Esophagus muscularis mucosa (tissue), 4 donors: ENCODE data around the gene SUPT6H. TPM values are rescaled to one million over a fixed set of nuclear protein-coding genes. Genes with fewer than 3 reads are reported as not detected.
"Not testable (repeated sequence)": the region's sequence is repeated elsewhere in the genome, so short reads cannot be mapped to it uniquely, and the experiment has no call there.

Source experiments
- DNase-seq: peaks from one replicate; pipeline ENCODE4 v3.0.0-alpha.2; 2017; ENCODE audit errors: extremely low spot score
- H3K27ac ChIP-seq, 4 donors: fragments of 200-600 bp; sonication (generic); replicated peaks in 1 of 4; 1 replicate in 3 of 4; 2 replicates in 1 of 4; pipeline ENCODE4 v1.5.1; 2016 to 2019; ENCODE audit warnings: mild to moderate bottlenecking in 1 of 4
- H3K27me3 ChIP-seq, 4 donors: fragments of 200-600 bp; sonication (generic); one replicate each; pipeline versions ENCODE4 v1.5.1 to v1.6.0; 2016 to 2019
- H3K36me3 ChIP-seq, 4 donors: fragments of 200-600 bp; sonication (generic); one replicate each; pipeline ENCODE4 v1.5.1; 2016 to 2019
- H3K4me1 ChIP-seq, 4 donors: fragments of 200-600 bp; sonication (generic); one replicate each; pipeline ENCODE4 v1.5.1; 2016 to 2019
- H3K4me3 ChIP-seq, 4 donors: fragments of 200-600 bp; sonication (generic); 1 replicate in 2 of 4; 2 replicates in 2 of 4; pipeline ENCODE4 v1.5.1; 2016 to 2019; ENCODE audit warnings: mild to moderate bottlenecking in 4 of 4, moderate library complexity in 1 of 4
- H3K9me3 ChIP-seq, 4 donors: fragments of 200-600 bp; sonication (generic); 1 replicate in 3 of 4; 2 replicates in 1 of 4; pipeline ENCODE4 v1.5.1; 2016 to 2019
- EP300 ChIP-seq: sonication (generic); formaldehyde crosslinking; IDR thresholded peaks from one replicate; pipeline ENCODE4 v1.6.1; 2017; ENCODE audit warnings: antibody characterized with exemption
- POLR2A ChIP-seq: fragments of 450-650 bp; IDR thresholded peaks from one replicate; pipeline ENCODE4 v1.6.1; 2017; ENCODE audit warnings: antibody characterized with exemption, moderate library complexity, mild to moderate bottlenecking, low read depth
- POLR2AphosphoS5 ChIP-seq, 2 donors: sonication (generic); formaldehyde crosslinking; IDR thresholded peaks; one replicate each; pipeline ENCODE4 v1.6.1; 2017; ENCODE audit warnings: antibody characterized with exemption in 2 of 2
- WGBS: methylation state at CpG from one replicate; pipeline ENCODE4 v1.1.5; 2018; 5-methylcytosine and 5-hydroxymethylcytosine counted together
- intact Hi-C: fragments of 100-400 bp; cut with DNase I; formaldehyde crosslinking; loops from one replicate; pipeline ENCODE4 v1.15.1; 2023
- total RNA-seq, 4 donors: library from RNA; depleted of rRNA; stranded (reverse); fragments of >200 nt; gene quantifications; one replicate each; pipeline versions ENCODE4 v1.1.0 to v1.2.1, GENCODE V29; 2016
- TF ChIP-seq, protein P1 (sequence below), 3 experiments: fragments of 200-600 bp in 2 of 3; fragments of 450-650 bp in 1 of 3; sonication (generic) in 2 of 3; IDR thresholded peaks; one replicate each; pipeline ENCODE4 v1.5.1; 2017 to 2019; ENCODE audit warnings: antibody characterized with exemption in 3 of 3, mild to moderate bottlenecking in 2 of 3, moderate library complexity in 1 of 3

Gene SUPT6H
- total RNA-seq, 4 donors from 2014 or later = 57.3 to 84.4 (median 71.1) TPM

DNA sequence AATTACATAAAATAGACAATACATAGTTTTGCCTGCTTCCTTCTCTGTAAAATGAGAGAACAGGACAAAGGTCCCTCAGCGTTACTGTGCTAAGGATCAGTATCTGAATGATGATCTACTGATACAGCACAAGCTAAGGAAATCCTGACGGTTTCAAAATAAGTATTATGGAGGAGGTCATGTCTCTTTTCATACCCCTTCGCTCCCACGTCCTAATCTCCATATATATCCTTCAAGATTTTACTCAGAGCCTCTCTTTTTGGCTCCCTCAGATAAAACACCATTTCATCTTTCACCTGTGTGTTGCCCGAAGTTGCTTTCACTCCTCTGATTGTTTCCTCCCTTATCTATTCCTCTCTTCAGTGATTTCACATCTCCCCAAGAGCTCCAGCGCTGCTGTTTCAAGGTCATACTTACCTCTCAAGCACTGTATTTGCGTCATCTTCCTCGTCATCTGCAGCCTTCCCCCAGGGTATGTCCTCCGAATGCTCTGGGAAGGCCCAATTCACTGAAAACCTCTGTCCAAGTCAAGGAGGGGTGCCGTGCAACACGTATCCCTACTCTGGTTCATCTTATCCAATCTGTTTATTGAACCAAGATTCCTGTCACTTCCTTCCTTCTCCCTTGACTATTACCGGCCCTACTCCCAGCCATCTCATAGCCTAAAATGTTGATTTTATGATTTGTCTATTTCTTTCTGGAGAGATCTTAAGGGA lies 15.8 kb upstream of the SUPT6H start:
- peaks cover 15 to 53% (median 36%) of the 10 kb centered on the region in 4 donors for H3K36me3 ChIP-seq
- peak overlapping the region; percentile 88 to 97 (median 95) for H3K27ac ChIP-seq
- intact Hi-C loops = loop anchor here (5.0 kb wide), 1 partner anchor 266 kb away; no protein-coding TSS in a partner anchor
- H3K27me3 ChIP-seq = no peaks in the 10 kb centered on the region
- H3K4me1 ChIP-seq = peaks cover 28 to 47% (median 42%) of the 10 kb centered on the region in 4 donors
- no peak for DNase-seq
- TF ChIP-seq POLR2AphosphoS5 (IDR thresholded peaks at IDR 0.05) (peak in 1 of 2 donors; percentile 5), EP300 (no peak)
- no peaks in the 10 kb centered on the region for H3K9me3 ChIP-seq
- WGBS = 64% methylated on average over 12 of the region's 12 CpGs
- H3K4me3 ChIP-seq = peak overlapping the region; percentile 16 to 100 (median 92)

DNA sequence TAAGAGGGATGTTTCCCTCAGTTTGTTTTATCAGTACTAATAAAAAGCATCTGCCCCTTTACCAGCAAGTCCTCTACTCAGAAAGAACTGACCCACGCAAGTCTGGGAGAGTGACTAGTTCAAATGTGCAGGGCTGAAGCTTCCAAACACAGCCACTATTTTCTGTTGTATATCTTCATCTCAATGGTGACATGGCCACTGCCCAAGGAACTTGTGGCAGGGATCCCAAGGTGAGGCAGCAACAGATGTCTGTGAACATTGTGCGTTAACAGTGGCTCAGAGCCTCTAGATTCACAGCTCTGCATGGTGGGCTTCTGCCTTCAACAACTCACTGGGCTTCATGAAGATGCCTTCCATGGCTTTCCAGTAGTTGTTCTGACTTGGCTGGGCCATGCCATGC lies 13.3 kb upstream of the SUPT6H start:
- H3K9me3 ChIP-seq = no peaks in the 10 kb centered on the region
- DNase-seq = no peak
- H3K27me3 ChIP-seq = no peaks in the 10 kb centered on the region
- intact Hi-C loops = loop anchor here (5.0 kb wide), 1 partner anchor 264 kb away; no protein-coding TSS in a partner anchor
- no peak for TF ChIP-seq POLR2A
- no peak for TF ChIP-seq EP300
- TF ChIP-seq POLR2AphosphoS5 (IDR thresholded peaks at IDR 0.05) = no peak
- H3K4me3 ChIP-seq = no peak overlapping the region
- H3K36me3 ChIP-seq = peaks cover 8 to 54% (median 38%) of the 10 kb centered on the region in 4 donors
- H3K4me1 ChIP-seq = peaks cover 24 to 30% (median 28%) of the 10 kb centered on the region in 4 donors
- 71% methylated on average over 1 of the region's 2 CpGs for WGBS
- no peak overlapping the region for H3K27ac ChIP-seq

DNA sequence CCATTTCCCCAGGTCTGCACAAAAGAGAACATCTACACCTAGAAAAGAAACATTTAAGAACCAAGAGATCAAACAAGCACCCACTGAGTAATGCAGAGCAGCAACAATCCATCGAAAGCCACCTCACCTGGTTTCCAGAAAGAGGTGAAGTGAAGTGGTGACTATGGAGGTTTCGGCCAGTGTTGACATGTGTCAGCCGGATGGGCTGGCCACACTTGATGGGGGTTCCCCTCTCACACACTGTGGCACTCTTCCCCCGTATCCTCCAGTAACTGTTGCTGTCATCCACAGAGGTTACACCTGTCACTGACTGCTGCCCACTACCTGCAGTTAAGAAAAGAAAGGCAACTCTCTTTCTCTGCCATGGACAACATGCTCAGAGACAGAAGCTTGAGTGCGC lies 6.8 kb upstream of the SUPT6H start:
- H3K27me3 ChIP-seq = no peaks in the 10 kb centered on the region
- no peak overlapping the region for H3K27ac ChIP-seq
- peaks cover 0 to 10% (median 5%) of the 10 kb centered on the region in 4 donors for H3K4me1 ChIP-seq
- H3K9me3 ChIP-seq = no peaks in the 10 kb centered on the region
- peaks cover 32 to 96% (median 71%) of the 10 kb centered on the region in 4 donors for H3K36me3 ChIP-seq
- 90% methylated on average over 5 of the region's 5 CpGs for WGBS
- TF ChIP-seq, protein P1, sequence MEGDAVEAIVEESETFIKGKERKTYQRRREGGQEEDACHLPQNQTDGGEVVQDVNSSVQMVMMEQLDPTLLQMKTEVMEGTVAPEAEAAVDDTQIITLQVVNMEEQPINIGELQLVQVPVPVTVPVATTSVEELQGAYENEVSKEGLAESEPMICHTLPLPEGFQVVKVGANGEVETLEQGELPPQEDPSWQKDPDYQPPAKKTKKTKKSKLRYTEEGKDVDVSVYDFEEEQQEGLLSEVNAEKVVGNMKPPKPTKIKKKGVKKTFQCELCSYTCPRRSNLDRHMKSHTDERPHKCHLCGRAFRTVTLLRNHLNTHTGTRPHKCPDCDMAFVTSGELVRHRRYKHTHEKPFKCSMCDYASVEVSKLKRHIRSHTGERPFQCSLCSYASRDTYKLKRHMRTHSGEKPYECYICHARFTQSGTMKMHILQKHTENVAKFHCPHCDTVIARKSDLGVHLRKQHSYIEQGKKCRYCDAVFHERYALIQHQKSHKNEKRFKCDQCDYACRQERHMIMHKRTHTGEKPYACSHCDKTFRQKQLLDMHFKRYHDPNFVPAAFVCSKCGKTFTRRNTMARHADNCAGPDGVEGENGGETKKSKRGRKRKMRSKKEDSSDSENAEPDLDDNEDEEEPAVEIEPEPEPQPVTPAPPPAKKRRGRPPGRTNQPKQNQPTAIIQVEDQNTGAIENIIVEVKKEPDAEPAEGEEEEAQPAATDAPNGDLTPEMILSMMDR (IDR thresholded peaks at IDR 0.05) = no peak
- intact Hi-C loops = no loop called here
- no peak overlapping the region for H3K4me3 ChIP-seq
- DNase-seq = no peak

DNA sequence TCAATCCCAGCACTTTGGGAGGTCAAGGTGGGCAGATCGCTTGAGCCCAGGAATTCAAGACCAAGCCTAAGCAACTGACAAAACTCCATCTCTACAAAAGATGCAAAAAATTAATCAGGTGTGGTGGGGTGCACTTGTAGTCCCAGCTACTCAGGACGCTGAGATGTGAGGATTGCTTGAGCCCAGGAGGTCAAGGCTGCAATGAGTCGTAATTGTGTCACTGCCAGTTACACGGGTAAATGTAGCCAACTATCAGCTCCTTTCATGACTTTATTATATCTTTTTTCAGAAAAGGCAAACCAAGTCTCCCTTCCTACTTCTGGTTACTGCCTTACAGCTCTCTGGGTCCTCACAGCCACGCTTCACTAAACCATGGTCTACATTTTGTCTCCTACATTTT lies 4.2 kb upstream of the SUPT6H start:
- DNase-seq = no peak
- Histone ChIP-seq H3K4me1 (peaks cover 10 to 26% (median 19%) of the 10 kb centered on the region in 4 donors), H3K27me3 (no peaks in the 10 kb centered on the region), H3K4me3 (no peak overlapping the region), H3K9me3 (no peaks in the 10 kb centered on the region), H3K27ac (no peak overlapping the region), H3K36me3 (peaks cover 25 to 71% (median 53%) of the 10 kb centered on the region in 4 donors)
- TF ChIP-seq EP300 = no peak
- intact Hi-C loops = no loop called here
- WGBS = 88% methylated on average over 5 of the region's 5 CpGs

DNA sequence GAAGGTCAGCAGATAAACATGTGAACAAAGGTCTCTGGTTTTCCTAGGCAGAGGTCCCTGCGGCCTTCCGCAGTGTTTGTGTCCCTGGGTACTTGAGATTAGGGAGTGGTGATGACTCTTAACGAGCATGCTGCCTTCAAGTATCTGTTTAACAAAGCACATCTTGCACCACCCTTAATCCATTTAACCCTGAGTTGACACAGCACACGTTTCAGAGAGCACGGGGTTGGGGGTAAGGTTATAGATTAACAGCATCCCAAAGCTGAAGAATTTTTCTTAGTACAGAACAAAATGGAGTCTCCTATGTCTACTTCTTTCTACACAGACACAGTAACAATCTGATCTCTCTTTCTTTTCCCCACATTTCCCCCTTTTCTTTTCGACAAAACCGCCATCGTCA lies 3.7 kb upstream of the SUPT6H start:
- H3K4me3 ChIP-seq, DNase-seq, H3K27me3 ChIP-seq, H3K9me3 ChIP-seq, intact Hi-C loops, H3K27ac ChIP-seq: not testable (repeated sequence)
- 84% methylated on average over 8 of the region's 8 CpGs for WGBS
- Histone ChIP-seq H3K36me3 (peaks cover 25 to 67% (median 50%) of the 10 kb centered on the region in 4 donors), H3K4me1 (peaks cover 16 to 31% (median 25%) of the 10 kb centered on the region in 4 donors)

DNA sequence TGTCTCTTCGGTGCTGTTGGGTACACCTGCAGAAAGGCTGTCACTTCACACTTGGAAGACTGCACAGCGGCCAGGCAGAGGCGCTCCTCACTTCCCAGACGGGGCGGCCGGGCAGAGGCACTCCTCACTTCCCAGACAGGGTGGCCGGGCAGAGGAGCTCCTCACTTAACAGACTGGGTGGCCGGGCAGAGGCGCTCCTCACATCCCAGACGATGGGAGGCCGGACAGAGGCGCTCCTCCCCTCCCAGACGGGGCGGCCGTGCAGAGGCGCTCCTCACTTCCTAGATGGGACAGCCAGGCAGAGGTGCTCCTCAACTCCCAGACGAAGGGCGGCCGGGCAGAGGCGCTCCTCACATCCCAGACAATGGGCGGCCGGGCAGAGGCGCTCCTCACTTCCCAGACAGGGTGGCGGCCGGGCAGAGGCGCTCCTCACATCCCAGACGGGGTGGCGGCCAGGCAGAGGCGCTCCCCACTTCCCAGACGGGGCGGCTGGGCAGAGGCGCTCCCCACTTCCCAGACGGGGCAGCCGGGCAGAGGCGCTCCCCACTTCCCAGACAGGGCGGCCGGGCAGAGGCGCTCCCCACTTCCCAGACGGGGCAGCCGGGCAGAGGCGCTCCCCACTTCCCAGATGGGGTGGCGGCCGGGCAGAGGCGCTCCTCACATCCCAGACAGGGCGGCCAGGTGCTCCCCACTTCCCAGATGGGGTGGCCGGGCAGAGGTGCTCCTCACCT lies 3.1 kb upstream of the SUPT6H start:
- H3K27ac ChIP-seq, DNase-seq, H3K9me3 ChIP-seq, intact Hi-C loops, H3K27me3 ChIP-seq, H3K4me3 ChIP-seq: not testable (repeated sequence)
- Histone ChIP-seq H3K4me1 (peaks cover 22 to 37% (median 31%) of the 10 kb centered on the region in 4 donors), H3K36me3 (peaks cover 25 to 62% (median 44%) of the 10 kb centered on the region in 4 donors)
- WGBS = 95% methylated on average over 39 of the region's 46 CpGs

DNA sequence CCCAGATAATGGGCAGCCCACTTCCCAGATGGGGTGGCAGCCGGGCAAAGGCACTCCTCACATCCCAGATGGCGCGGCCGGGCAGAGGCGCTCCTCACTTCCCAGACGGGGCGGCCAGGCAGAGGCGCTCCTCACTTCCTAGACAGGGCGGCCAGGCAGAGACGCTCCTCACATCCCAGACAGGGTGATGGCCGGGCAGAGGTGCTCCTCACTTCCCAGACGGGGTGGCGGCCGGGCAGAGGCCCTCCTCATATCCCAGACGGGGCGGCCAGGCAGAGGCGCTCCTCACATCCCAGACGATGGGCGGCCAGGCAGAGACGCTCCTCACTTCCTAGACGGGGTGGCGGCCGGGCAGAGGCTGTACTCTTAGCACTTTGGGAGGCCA lies 2.5 kb upstream of the SUPT6H start:
- H3K9me3 ChIP-seq, H3K27me3 ChIP-seq, H3K27ac ChIP-seq, DNase-seq, intact Hi-C loops, H3K4me3 ChIP-seq: not testable (repeated sequence)
- Histone ChIP-seq H3K4me1 (peaks cover 26 to 43% (median 36%) of the 10 kb centered on the region in 4 donors), H3K36me3 (peaks cover 25 to 62% (median 42%) of the 10 kb centered on the region in 4 donors)
- 100% methylated on average over 6 of the region's 23 CpGs for WGBS
